Measurements from ENCODE around the gene BTAF1. TPM values are rescaled to one million over a fixed set of nuclear protein-coding genes. Genes with fewer than 3 reads are reported as not detected.

Gene BTAF1
- total and polyA plus RNA-seq, 2 donors: 14.4 to 81.8 TPM

- Histone ChIP-seq H3K27ac (ENCODE audit: low read depth) (no peak overlapping the region), H3K36me3 (ENCODE audit: insufficient read depth) (no peaks in the 10 kb centered on the region), H3K4me1 (ENCODE audit: insufficient read depth) (no peaks in the 10 kb centered on the region), H3K4me3 (ENCODE audit: low read depth, low read length) (no peak overlapping the region)
- DNase-seq (ENCODE audit: extremely low spot score): no peak
- WGBS: 42% methylated on average over 3 of the region's 3 CpGs
Measured at GRCh38 chr10:91931526-91932190, 8.1 kb downstream of the BTAF1 start.

- H3K36me3 ChIP-seq (ENCODE audit: insufficient read depth): no peaks in the 10 kb centered on the region
- H3K27ac ChIP-seq (ENCODE audit: low read depth): no peak overlapping the region
- H3K4me1 ChIP-seq (ENCODE audit: insufficient read depth): no peaks in the 10 kb centered on the region
- 88% methylated on average over 1 of the region's 1 CpG for WGBS
- no peak overlapping the region for H3K4me3 ChIP-seq (ENCODE audit: low read depth, low read length)
- no peak for DNase-seq (ENCODE audit: extremely low spot score)
Measured at GRCh38 chr10:91932737-91933136, 9.2 kb downstream of the BTAF1 start.

- H3K4me1 ChIP-seq (ENCODE audit: insufficient read depth): no peaks in the 10 kb centered on the region
- H3K27ac ChIP-seq (ENCODE audit: low read depth): no peak overlapping the region
- no peak overlapping the region for H3K4me3 ChIP-seq (ENCODE audit: low read depth, low read length)
- no peak for DNase-seq (ENCODE audit: extremely low spot score)
- peaks cover 2% of the 10 kb centered on the region for H3K36me3 ChIP-seq (ENCODE audit: insufficient read depth)
- WGBS: 89% methylated on average over 2 of the region's 2 CpGs
Measured at GRCh38 chr10:91935886-91936285, 12.3 kb downstream of the BTAF1 start.

- 97% methylated on average over 4 of the region's 4 CpGs for WGBS
- Histone ChIP-seq H3K4me3 (ENCODE audit: low read depth, low read length) (no peak overlapping the region), H3K36me3 (ENCODE audit: insufficient read depth) (peaks cover 2% of the 10 kb centered on the region)
Measured at GRCh38 chr10:91939653-91940052, 16.1 kb downstream of the BTAF1 start.

GRCh38 chr10:91941426-91941825 is 17.9 kb downstream of the BTAF1 start:
- WGBS: 93% methylated on average over 1 of the region's 1 CpG
- no peak overlapping the region for H3K27ac ChIP-seq (ENCODE audit: low read depth)
- peaks cover 2% of the 10 kb centered on the region for H3K36me3 ChIP-seq (ENCODE audit: insufficient read depth)

More at GRCh38 chr10:91939653-91940052, 16.1 kb downstream of the BTAF1 start:
- DNase-seq (ENCODE audit: extremely low spot score): no peak
- Histone ChIP-seq H3K27ac (ENCODE audit: low read depth) (no peak overlapping the region), H3K4me1 (ENCODE audit: insufficient read depth) (no peaks in the 10 kb centered on the region)

GRCh38 chr10:91944880-91945630 is 21.5 kb downstream of the BTAF1 start:
- 91% methylated on average over 5 of the region's 5 CpGs for WGBS
- Histone ChIP-seq H3K36me3 (ENCODE audit: insufficient read depth) (peaks cover 2% of the 10 kb centered on the region), H3K27ac (ENCODE audit: low read depth) (no peak overlapping the region), H3K4me3 (ENCODE audit: low read depth, low read length) (no peak overlapping the region), H3K4me1 (ENCODE audit: insufficient read depth) (no peaks in the 10 kb centered on the region)
- no peak for DNase-seq (ENCODE audit: extremely low spot score)

More at GRCh38 chr10:91941426-91941825, 17.9 kb downstream of the BTAF1 start:
- no peak for DNase-seq (ENCODE audit: extremely low spot score)
- Histone ChIP-seq H3K4me1 (ENCODE audit: insufficient read depth) (no peaks in the 10 kb centered on the region), H3K4me3 (ENCODE audit: low read depth, low read length) (no peak overlapping the region)

- peaks cover 3% of the 10 kb centered on the region for H3K36me3 ChIP-seq (ENCODE audit: insufficient read depth)
- WGBS: over 99% methylated on average over 2 of the region's 2 CpGs
- DNase-seq (ENCODE audit: extremely low spot score): no peak
Measured at GRCh38 chr10:91953600-91954160, 30.1 kb downstream of the BTAF1 start.

GRCh38 chr10:91955114-91955513 is 31.5 kb downstream of the BTAF1 start:
- H3K36me3 ChIP-seq (ENCODE audit: insufficient read depth): peaks cover 5% of the 10 kb centered on the region
- WGBS: 87% methylated on average over 3 of the region's 3 CpGs
- H3K27ac ChIP-seq (ENCODE audit: low read depth): no peak overlapping the region
- no peaks in the 10 kb centered on the region for H3K4me1 ChIP-seq (ENCODE audit: insufficient read depth)
- DNase-seq (ENCODE audit: extremely low spot score): no peak
- H3K4me3 ChIP-seq (ENCODE audit: low read depth, low read length): no peak overlapping the region

More at GRCh38 chr10:91953600-91954160, 30.1 kb downstream of the BTAF1 start:
- no peak overlapping the region for H3K4me3 ChIP-seq (ENCODE audit: low read depth, low read length)
- H3K27ac ChIP-seq (ENCODE audit: low read depth): no peak overlapping the region
- H3K4me1 ChIP-seq (ENCODE audit: insufficient read depth): no peaks in the 10 kb centered on the region

- H3K4me1 ChIP-seq (ENCODE audit: insufficient read depth): no peaks in the 10 kb centered on the region
- peaks cover 6% of the 10 kb centered on the region for H3K36me3 ChIP-seq (ENCODE audit: insufficient read depth)
- no peak for DNase-seq (ENCODE audit: extremely low spot score)
- H3K27ac ChIP-seq (ENCODE audit: low read depth): no peak overlapping the region
- WGBS: 94% methylated on average over 1 of the region's 1 CpG
- no peak overlapping the region for H3K4me3 ChIP-seq (ENCODE audit: low read depth, low read length)
Measured at GRCh38 chr10:91957091-91957490, 33.5 kb downstream of the BTAF1 start.

- Histone ChIP-seq H3K27ac (ENCODE audit: low read depth) (no peak overlapping the region), H3K4me1 (ENCODE audit: insufficient read depth) (no peaks in the 10 kb centered on the region), H3K36me3 (ENCODE audit: insufficient read depth) (peaks cover 2% of the 10 kb centered on the region), H3K4me3 (ENCODE audit: low read depth, low read length) (no peak overlapping the region)
- DNase-seq (ENCODE audit: extremely low spot score): no peak
- 96% methylated on average over 4 of the region's 4 CpGs for WGBS
Measured at GRCh38 chr10:91969297-91969696, 45.7 kb downstream of the BTAF1 start.

- H3K27ac ChIP-seq (ENCODE audit: low read depth): no peak overlapping the region
- no peaks in the 10 kb centered on the region for H3K4me1 ChIP-seq (ENCODE audit: insufficient read depth)
- no peaks in the 10 kb centered on the region for H3K36me3 ChIP-seq (ENCODE audit: insufficient read depth)
- 89% methylated on average over 2 of the region's 2 CpGs for WGBS
- no peak overlapping the region for H3K4me3 ChIP-seq (ENCODE audit: low read depth, low read length)
- no peak for DNase-seq (ENCODE audit: extremely low spot score)
Measured at GRCh38 chr10:91974960-91975359, 51.4 kb downstream of the BTAF1 start.

- WGBS: 100% methylated on average over 1 of the region's 1 CpG
- no peak for DNase-seq (ENCODE audit: extremely low spot score)
- Histone ChIP-seq H3K36me3 (ENCODE audit: insufficient read depth) (no peaks in the 10 kb centered on the region), H3K27ac (ENCODE audit: low read depth) (no peak overlapping the region), H3K4me3 (ENCODE audit: low read depth, low read length) (no peak overlapping the region), H3K4me1 (ENCODE audit: insufficient read depth) (no peaks in the 10 kb centered on the region)
Measured at GRCh38 chr10:91975438-91975837, 51.9 kb downstream of the BTAF1 start.

- H3K36me3 ChIP-seq (ENCODE audit: insufficient read depth): no peaks in the 10 kb centered on the region
- WGBS: 86% methylated on average over 5 of the region's 5 CpGs
- no peak for DNase-seq (ENCODE audit: extremely low spot score)
- H3K27ac ChIP-seq (ENCODE audit: low read depth): no peak overlapping the region
- H3K4me3 ChIP-seq (ENCODE audit: low read depth, low read length): no peak overlapping the region
- no peaks in the 10 kb centered on the region for H3K4me1 ChIP-seq (ENCODE audit: insufficient read depth)
Measured at GRCh38 chr10:91976317-91977051, 52.9 kb downstream of the BTAF1 start.
